ENCODE data around the gene SNN.

Gene SNN

DNA sequence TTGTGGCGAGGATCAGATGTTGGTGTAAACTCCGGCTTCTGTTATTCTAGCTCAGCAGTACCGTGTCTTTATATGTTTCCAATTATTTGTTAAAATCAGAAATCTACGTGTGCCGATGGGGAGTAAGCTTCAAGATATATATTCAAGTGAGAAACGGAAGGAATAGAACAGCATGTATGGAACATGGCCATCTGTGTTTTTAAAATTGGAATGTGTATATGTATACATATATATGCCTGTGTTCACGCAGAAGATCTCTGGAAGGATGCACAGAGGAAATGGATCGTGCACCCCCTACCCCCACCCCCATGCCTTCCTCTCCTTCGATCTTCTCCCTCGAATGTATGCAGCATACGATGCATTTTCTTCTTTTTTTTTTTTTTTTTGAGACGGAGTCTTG is 7.7 kb upstream of the SNN start:
- H4K20me1 ChIP-seq (ENCODE audit: control insufficient read depth, insufficient read depth, low read depth, low read length), result no peaks in the 10 kb centered on the region
- no peaks in the 10 kb centered on the region for H3K27me3 ChIP-seq (ENCODE audit: control insufficient read depth, low read length)
- H3K4me3 ChIP-seq (ENCODE audit: low read length), result no peak overlapping the region
- no peak overlapping the region for H3K27ac ChIP-seq (ENCODE audit: low read depth, low read length)
- TF ChIP-seq EZH2phosphoT487 (IDR thresholded peaks at IDR 0.05; ENCODE audit: borderline replicate concordance, low read length), result no peak
- TF ChIP-seq, protein P1, sequence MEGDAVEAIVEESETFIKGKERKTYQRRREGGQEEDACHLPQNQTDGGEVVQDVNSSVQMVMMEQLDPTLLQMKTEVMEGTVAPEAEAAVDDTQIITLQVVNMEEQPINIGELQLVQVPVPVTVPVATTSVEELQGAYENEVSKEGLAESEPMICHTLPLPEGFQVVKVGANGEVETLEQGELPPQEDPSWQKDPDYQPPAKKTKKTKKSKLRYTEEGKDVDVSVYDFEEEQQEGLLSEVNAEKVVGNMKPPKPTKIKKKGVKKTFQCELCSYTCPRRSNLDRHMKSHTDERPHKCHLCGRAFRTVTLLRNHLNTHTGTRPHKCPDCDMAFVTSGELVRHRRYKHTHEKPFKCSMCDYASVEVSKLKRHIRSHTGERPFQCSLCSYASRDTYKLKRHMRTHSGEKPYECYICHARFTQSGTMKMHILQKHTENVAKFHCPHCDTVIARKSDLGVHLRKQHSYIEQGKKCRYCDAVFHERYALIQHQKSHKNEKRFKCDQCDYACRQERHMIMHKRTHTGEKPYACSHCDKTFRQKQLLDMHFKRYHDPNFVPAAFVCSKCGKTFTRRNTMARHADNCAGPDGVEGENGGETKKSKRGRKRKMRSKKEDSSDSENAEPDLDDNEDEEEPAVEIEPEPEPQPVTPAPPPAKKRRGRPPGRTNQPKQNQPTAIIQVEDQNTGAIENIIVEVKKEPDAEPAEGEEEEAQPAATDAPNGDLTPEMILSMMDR (IDR thresholded peaks at IDR 0.05; ENCODE audit: low read depth, low read length, poor library complexity, severe bottlenecking), result no peak
- H3K79me2 ChIP-seq (ENCODE audit: control insufficient read depth, low read length), result no peaks in the 10 kb centered on the region
- no peaks in the 10 kb centered on the region for H3K9me3 ChIP-seq (ENCODE audit: control insufficient read depth, insufficient read depth, low read length)
- H3K4me2 ChIP-seq (ENCODE audit: low read length), result no peak overlapping the region
- H3K4me1 ChIP-seq (ENCODE audit: control insufficient read depth, low read length), result peaks cover 27% of the 10 kb centered on the region
- no peaks in the 10 kb centered on the region for H3F3A ChIP-seq (ENCODE audit: control insufficient read depth, insufficient read depth)
- no peaks in the 10 kb centered on the region for H3K9me2 ChIP-seq (replicated peaks; ENCODE audit: control insufficient read depth, low read length)
- no peaks in the 10 kb centered on the region for H3K36me3 ChIP-seq (ENCODE audit: control insufficient read depth, low read length)

GRCh38 chr16:11662582-11662981 is 5.7 kb upstream of the SNN start:
- no peak for TF ChIP-seq EZH2phosphoT487 (IDR thresholded peaks at IDR 0.05; ENCODE audit: borderline replicate concordance, low read length)
- TF ChIP-seq, protein P1 (IDR thresholded peaks at IDR 0.05; ENCODE audit: low read depth, low read length, poor library complexity, severe bottlenecking), result no peak
- Histone ChIP-seq H3K79me2 (ENCODE audit: control insufficient read depth, low read length) (no peaks in the 10 kb centered on the region), H3K27me3 (ENCODE audit: control insufficient read depth, low read length) (no peaks in the 10 kb centered on the region), H3K4me2 (ENCODE audit: low read length) (no peak overlapping the region), H3F3A (ENCODE audit: control insufficient read depth, insufficient read depth) (peaks cover 7% of the 10 kb centered on the region), H4K20me1 (ENCODE audit: control insufficient read depth, insufficient read depth, low read depth, low read length) (no peaks in the 10 kb centered on the region), H3K4me1 (ENCODE audit: control insufficient read depth, low read length) (peaks cover 44% of the 10 kb centered on the region), H3K4me3 (ENCODE audit: low read length) (no peak overlapping the region), H3K9me2 (replicated peaks; ENCODE audit: control insufficient read depth, low read length) (no peaks in the 10 kb centered on the region), H3K36me3 (ENCODE audit: control insufficient read depth, low read length) (no peaks in the 10 kb centered on the region), H3K27ac (ENCODE audit: low read depth, low read length) (no peak overlapping the region), H3K9me3 (ENCODE audit: control insufficient read depth, insufficient read depth, low read length) (no peaks in the 10 kb centered on the region)

DNA sequence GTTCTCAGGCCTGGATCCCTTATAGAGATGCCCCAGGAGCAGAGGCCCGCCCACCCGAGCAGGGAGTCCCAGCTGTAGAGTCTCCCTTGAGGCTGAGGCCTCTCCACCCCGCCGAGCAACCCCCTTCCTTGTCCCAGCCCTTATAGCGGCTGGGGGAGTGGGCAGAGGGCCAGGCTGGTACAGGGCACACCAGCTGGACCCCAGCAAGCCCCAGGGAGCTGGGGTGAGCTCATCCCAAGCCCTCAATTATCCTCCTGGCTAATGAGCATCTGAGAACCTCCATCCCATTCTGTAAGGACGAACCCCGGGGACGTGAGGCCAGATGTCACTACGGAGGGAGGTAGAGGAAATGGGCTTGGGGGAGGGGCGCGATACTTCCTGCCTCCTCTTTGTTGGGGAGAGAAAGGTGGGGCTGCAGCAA is 3.2 kb upstream of the SNN start:
- TF ChIP-seq, protein P1 (IDR thresholded peaks at IDR 0.05; ENCODE audit: low read depth, low read length, poor library complexity, severe bottlenecking), result no peak
- TF ChIP-seq EZH2phosphoT487 (IDR thresholded peaks at IDR 0.05; ENCODE audit: borderline replicate concordance, low read length), result no peak
- no peaks in the 10 kb centered on the region for H3K9me2 ChIP-seq (replicated peaks; ENCODE audit: control insufficient read depth, low read length)
- peaks cover 61% of the 10 kb centered on the region for H3K4me1 ChIP-seq (ENCODE audit: control insufficient read depth, low read length)
- H3K79me2 ChIP-seq (ENCODE audit: control insufficient read depth, low read length), result peaks cover 14% of the 10 kb centered on the region
- H3K9me3 ChIP-seq (ENCODE audit: control insufficient read depth, insufficient read depth, low read length), result no peaks in the 10 kb centered on the region
- peak overlapping the region; percentile 68 for H3K4me3 ChIP-seq (ENCODE audit: low read length)
- H3K36me3 ChIP-seq (ENCODE audit: control insufficient read depth, low read length), result no peaks in the 10 kb centered on the region
- H3K27ac ChIP-seq (ENCODE audit: low read depth, low read length), result peak overlapping the region; percentile 46
- H3K4me2 ChIP-seq (ENCODE audit: low read length), result peak overlapping the region; percentile 78
- H3F3A ChIP-seq (ENCODE audit: control insufficient read depth, insufficient read depth), result peaks cover 7% of the 10 kb centered on the region
- H4K20me1 ChIP-seq (ENCODE audit: control insufficient read depth, insufficient read depth, low read depth, low read length), result no peaks in the 10 kb centered on the region
- peaks cover 11% of the 10 kb centered on the region for H3K27me3 ChIP-seq (ENCODE audit: control insufficient read depth, low read length)

All from DOHH2 (cell line).